ENCODE measurements around the gene OR7A17. TPM values are rescaled to one million over a fixed set of nuclear protein-coding genes. Genes with fewer than 3 reads are reported as not detected.

The OR7A17 gene
- polyA plus RNA-seq, 3 donors: not detected

Other genes with a start within 250 kb of the OR7A17 start
- under 1 TPM in 2 of 3 donors, not detected in 1; 0.11 to 0.20 TPM for gene ADGRE3, start 211.3 kb downstream of the OR7A17 start, polyA plus RNA-seq (ENCODE audit: insufficient read length in 3 of 3)
- 10 to 100 TPM; 14.3 to 16.6 (median 16.1) TPM for gene ZNF333, start 196.1 kb downstream of the OR7A17 start, polyA plus RNA-seq (ENCODE audit: insufficient read length in 3 of 3)
- gene ADGRE2, start 107.6 kb downstream of the OR7A17 start, polyA plus RNA-seq (ENCODE audit: insufficient read length in 3 of 3): under 1 TPM; 0.32 to 0.40 (median 0.40) TPM
- under 1 TPM in 2 of 3 donors, not detected in 1; 0.03 TPM for gene OR7A5, start 50.9 kb downstream of the OR7A17 start, polyA plus RNA-seq (ENCODE audit: insufficient read length in 3 of 3)
- under 1 TPM; 0.08 to 0.17 (median 0.10) TPM for gene OR7C1, start 50.9 kb downstream of the OR7A17 start, polyA plus RNA-seq (ENCODE audit: insufficient read length in 3 of 3)
- not detected for gene OR7A10, start 37.2 kb downstream of the OR7A17 start, polyA plus RNA-seq (ENCODE audit: insufficient read length in 3 of 3)
- not detected for gene OR7C2, start 55.4 kb upstream of the OR7A17 start, polyA plus RNA-seq (ENCODE audit: insufficient read length in 3 of 3)
- under 1 TPM; 0.39 to 0.51 (median 0.47) TPM for gene SLC1A6, start 93.7 kb upstream of the OR7A17 start, polyA plus RNA-seq (ENCODE audit: insufficient read length in 3 of 3)
- gene CASP14, start 163.3 kb upstream of the OR7A17 start, polyA plus RNA-seq (ENCODE audit: insufficient read length in 3 of 3): not detected
- gene OR1I1, start 196.1 kb upstream of the OR7A17 start, polyA plus RNA-seq (ENCODE audit: insufficient read length in 3 of 3): under 1 TPM; 0.03 to 0.04 (median 0.03) TPM
- gene SYDE1, start 221.3 kb upstream of the OR7A17 start, polyA plus RNA-seq (ENCODE audit: insufficient read length in 3 of 3): 10 to 100 TPM; 14.4 to 16.5 (median 15.2) TPM

Measured in right renal cortex interstitium (tissue), 3 donors.